NCI-H510A (cell line): ENCODE measurements around the gene LIG1.

Experiments used
- DNase-seq: peaks from one replicate; lab custom pipeline; 2025; lab: John Stamatoyannopoulos, UW

Gene LIG1

GRCh38 chr19:48181505-48181904, 11.4 kb upstream of the LIG1 start:
- DNase-seq, result no peak

- DNase-seq, result no peak
These were observed 6.1 kb upstream of the LIG1 start for GRCh38 chr19:48176226-48176625.

- no peak for DNase-seq
These were observed 5.4 kb upstream of the LIG1 start for GRCh38 chr19:48175578-48175977.

DNA sequence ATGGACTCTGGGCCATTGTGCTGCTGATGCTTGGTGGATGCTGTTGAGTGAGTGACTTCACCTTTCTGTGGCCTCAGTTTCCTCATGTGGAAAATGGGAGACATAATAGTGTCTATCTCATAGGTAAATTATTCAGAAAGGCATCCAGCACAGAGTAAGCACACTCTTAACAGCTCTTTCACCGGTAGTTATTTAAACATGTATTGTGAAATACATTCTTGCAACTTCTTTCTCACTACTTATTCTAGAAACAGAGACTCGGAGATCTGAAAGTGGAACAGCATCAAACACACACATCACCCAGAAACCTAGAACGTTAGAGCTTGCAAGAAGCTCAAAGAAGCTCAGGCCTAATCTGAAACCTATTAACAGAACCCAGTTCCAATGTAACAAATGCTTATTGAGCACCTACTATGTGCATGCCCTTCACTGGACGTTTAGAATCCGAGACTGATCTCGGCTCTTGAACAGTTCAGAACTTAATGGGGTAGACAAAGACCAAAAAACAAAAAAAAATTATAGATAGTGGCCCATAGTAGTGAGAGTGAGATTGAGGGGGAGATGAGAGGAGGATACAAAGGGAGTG, 4.4 kb upstream of the LIG1 start:
- no peak for DNase-seq

DNA sequence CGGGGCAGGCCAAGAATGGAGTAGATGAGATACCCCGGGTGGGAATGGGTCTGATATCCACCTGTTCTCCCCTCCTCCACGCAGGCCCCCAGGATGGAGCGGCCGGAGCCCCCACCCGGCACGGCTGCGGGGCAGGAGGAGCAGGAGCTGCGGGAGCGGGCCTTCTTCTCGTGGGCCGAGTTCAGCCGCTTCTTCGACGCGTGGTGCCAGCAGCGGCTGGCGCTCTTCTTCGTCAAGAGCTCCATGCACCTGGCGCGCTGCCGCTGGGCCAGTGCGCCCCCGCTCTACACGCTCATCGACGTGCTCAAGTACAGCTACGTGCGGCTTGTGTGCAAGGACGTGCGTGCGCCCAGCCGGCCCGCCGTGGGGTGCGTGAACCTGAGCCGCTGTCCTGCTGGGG, 1.6 kb upstream of the LIG1 start:
- DNase-seq, result no peak

DNA sequence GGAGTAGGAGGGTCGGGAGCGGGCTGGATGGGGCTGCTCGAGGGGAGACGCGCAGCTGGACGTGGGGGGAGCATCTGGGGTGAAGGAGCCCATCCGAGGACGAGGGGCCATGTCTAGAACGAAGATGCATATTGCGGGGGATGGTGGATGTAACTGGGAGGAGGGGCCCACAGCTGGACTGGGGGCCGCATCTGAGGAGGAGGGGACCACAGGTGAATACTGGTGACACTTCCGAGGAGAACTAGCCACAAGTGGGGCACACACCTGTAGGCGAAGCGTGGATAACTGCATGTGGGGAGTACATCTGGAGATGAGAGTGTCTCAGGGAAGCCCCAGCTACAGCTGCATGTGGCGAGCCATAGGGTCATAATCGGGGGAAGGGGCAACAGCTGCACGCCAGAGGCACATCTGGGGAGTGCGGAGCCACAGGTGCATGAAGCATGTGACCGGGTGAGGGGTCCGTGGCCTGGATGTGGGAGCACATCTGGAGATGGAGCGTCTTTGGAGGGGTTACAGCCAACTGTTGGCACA, 738 bp upstream of the LIG1 start:
- no peak for DNase-seq

- DNase-seq, result peak; percentile 74
These were observed 586 bp downstream of the LIG1 start for GRCh38 chr19:48169578-48169938.

DNA sequence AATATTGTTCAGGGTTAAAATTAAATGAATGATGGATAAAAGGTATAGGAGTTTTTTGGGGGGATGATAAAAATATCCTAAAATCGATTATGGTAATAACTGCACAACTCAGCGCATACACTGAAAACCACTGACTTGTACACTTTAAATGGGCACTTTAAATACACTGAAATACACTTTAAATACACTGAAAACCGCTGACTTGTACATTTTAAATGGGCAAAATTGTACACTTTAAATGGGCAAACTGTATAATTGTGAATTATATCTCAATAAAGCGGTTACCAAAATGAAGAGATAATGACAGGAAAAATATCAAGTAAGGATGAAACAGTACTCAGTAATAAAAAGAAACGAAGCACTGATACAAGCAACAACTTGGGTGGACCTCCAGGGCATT, 1.5 kb downstream of the LIG1 start:
- no peak for DNase-seq

GRCh38 chr19:48158210-48158790, 11.8 kb downstream of the LIG1 start:
- DNase-seq, result no peak

DNA sequence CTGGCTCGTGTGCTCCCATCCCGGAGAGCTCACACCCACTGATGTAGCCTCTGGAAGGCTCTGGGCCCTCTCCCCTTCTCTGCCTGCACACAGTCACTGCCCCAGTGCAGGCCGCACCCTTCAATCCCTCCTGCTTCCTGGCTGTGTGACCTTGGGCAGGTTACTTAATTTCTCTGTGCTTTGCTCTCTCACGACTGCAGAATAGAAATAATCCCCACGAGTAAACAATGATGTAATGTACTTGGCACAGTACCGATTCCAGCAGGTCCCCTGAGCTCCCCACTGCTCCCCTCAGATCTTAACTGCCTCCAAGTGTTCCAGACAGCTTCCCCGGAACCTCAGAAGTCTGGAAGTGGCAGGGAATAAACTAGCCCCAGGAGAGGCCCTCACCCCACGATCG, 16.1 kb downstream of the LIG1 start:
- DNase-seq, result no peak

DNA sequence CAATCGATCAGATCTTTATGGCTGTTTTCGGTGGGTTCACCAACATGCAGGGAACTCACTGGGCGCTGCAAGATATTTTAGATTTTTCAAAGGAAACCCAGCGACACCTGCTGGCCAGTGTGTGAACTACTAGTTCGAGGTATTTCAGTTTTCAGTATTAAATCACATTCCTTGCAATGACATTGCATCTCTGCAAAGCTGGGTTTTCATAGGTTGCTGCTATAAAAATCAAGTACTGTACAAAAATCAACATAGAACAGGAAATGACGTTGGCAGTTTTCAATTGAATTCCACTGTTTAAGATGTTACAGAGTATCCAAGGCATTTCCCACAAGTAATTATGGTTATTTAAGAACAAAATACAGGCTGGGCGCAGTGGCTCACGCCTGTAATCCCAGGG, 17.6 kb downstream of the LIG1 start:
- no peak for DNase-seq

DNA sequence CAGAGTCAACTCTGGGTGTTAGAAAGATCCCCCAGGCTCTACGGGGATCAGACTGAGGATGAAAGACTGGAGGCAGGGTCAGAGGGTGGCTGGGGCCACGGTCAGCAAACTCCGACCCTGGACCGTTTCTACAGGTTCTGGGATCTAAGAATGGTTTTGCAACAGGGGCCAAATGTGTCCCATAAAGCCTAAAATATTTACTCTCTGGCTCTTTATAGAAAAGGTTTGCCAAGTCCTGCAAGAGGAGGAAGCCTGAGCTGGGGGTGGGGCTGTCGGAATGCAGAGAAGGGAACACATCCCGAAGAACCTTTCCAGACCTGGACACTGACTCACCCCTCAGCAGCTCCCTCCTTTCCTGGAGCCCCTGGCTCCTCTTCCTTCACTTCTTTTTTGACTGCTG, 20.7 kb downstream of the LIG1 start:
- DNase-seq, result no peak

- DNase-seq, result no peak
These were observed 21.6 kb downstream of the LIG1 start for GRCh38 chr19:48148576-48148975.

DNA sequence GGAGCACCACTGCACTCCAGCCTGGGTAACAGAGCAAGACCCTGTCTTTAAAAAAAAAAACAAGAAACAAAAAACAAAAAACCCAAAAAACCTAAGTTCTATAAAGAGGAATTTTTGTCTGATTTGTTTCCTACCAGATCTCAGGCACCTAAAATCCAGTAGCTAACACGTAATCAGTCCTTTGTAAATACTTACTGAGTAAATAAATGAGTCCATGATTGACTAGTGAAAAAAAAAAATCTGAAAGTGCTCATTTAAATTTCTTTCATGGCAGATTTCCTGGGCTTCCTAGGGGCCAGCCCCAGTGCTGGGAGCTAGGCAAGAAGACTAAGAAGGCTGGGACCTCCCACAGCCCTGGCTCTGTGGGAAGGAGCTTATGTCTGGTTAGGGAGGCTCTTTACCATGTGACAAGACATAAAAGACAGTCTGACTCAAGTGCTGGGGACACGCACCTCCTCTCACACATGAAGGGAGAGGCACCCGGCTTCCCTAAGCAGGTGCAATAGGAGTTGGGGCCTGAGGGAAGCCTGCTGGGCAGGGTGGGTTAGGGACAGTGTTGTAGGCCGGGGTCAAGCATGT, 22.5 kb downstream of the LIG1 start:
- no peak for DNase-seq

- DNase-seq, result no peak
These were observed 31.1 kb downstream of the LIG1 start for GRCh38 chr19:48139053-48139452.

DNA sequence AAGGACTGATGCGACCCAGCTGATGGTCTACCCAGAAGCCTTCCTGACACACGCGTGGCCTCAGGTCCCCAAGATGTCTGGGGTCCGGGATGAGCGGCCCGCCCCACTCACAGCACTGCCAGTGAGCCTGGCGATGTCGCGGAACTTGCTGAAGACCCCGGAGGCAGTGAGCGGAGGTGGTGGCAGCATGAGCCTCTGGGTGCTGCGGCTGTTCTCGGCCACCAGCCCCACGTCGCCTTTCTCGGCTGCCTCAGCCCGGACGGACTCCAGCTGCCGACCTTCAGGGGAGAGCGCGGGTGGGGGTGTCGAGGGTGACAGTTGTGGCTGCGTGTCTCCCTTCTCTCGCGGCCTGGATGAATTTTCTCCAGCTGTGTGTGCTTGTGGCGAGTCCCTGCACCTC, 32.7 kb downstream of the LIG1 start:
- no peak for DNase-seq

DNA sequence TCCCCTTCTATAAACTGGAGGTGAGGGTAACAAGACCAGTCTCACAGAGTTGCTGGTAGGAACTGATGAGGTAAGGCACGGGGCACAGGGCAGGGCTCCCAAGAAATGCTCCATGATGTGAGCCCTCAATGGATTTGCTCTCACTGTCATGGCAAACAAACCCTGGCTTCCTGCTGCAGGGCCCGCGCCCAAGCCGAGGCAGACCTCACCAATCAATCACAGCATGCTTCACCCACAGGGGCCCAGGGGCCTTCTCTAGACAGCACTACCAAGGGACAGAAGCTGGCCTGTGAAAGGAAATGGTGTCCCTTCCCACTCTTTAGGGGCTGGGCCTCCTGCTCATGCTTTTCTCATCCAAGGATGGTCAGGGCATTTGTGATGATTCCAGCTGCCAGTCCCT, 33.6 kb downstream of the LIG1 start:
- DNase-seq, result no peak

DNA sequence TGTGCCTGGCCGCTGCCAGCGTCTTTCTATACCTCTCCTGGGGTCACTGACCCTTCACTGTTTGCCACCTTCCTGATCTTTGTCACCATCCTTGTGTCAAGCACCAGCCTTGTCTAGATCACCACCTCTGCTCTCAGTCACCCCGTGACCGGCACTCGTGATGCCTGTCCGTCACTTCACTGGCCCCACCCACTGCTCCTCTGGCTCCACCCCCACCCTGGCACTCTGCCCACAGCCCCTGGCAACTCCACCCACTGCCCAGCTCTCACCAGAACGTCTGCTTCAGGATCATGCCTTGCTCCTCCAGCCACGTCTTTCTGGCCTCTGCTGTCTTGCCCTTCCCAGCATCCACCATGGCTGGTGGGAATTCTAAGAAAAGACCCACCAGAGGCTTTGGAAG, 34.7 kb downstream of the LIG1 start:
- DNase-seq, result no peak

GRCh38 chr19:48133094-48133493, 37.0 kb downstream of the LIG1 start:
- no peak for DNase-seq

DNA sequence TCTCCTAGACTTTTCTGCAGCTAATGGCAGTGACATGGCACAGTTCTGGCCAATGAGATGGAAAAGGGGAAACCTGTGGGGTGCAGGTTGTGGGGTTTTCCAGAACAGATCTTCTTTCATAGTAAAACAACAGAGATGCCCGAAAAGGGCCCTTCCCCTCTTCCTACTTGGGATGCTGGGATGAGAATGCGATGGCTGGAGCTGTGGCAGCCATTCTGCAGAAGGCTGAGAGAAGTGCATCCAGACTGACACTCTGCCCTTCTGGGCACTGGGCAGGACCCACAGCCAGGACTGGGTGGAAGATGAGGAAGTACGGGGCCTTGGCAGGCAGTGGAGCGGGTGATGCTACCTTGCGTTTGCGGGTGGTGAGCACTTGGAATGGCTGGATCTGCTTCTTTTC, 42.6 kb downstream of the LIG1 start:
- no peak for DNase-seq

GRCh38 chr19:48123907-48124651, 46.1 kb downstream of the LIG1 start:
- DNase-seq, result no peak

DNA sequence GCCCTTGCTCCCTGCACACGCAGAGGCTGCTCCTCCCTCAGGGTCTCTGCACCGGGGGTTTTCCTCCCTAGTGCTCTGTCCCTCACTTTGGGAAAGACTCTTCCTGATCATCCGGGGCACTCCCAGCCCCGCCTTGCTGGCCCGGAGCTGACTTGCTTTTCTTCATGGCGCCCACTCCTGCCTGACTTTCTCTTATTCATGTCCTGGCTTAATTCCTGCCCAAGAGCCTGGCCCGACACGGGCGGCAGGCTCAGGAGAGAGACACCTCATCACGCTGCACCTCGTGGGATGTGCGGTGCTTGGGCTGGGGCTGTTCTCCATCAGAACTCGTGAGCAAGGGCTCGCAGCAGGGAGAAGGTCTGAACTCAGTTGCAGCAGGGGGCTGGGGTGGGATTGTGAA, 47.7 kb downstream of the LIG1 start:
- DNase-seq, result no peak

DNA sequence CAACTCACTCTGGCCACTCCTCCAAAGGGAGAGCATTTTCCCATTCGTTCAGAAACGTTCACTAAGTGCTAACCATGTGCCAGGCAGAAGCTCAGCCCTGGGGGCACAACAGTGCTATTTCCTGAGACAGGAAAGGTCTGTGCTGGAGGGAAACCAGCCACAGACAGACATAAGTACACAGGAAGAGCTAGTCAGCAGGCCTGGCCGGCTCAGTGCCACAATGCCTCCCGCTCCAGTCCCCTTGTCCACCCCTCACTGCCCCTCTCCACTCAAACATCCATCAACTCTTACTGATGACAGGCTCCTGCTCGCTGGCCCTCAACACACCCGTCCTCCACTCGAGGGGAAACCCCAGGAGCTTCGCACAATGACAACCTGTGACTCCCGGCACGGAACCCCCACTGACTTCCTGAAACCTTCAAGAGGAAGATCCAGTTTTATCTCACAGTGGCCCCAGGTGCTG, 48.2 kb downstream of the LIG1 start:
- DNase-seq, result no peak
